AG04449 (cell line): ENCODE data around the gene SNX33.
"Not testable (repeated sequence)": the region's sequence is repeated elsewhere in the genome, so short reads cannot be mapped to it uniquely, and the experiment has no call there.

Source experiments
- CTCF ChIA-PET: fragments of 350-600 bp; formaldehyde crosslinking; extraction: SDS; loops from one replicate; lab custom pipeline; 2021; ENCODE audit warnings: antibody characterized with exemption; lab: Yijun Ruan, JAX
- POLR2A ChIA-PET: fragments of 400-600, 350-600 bp; formaldehyde crosslinking; extraction: SDS; loops from one replicate; lab custom pipeline; 2020; ENCODE audit warnings: antibody characterized with exemption, inconsistent platforms; lab: Yijun Ruan, JAX
- DNase-seq: peaks from one replicate; pipeline ENCODE4 v3.0.0-alpha.2; 2010; ENCODE audit warnings: low read depth, low spot score
- H3K4me3 ChIP-seq: 2 replicates; pipeline ENCODE4 v1.5.1; 2011; ENCODE audit warnings: low read depth, mild to moderate bottlenecking, control low read depth, low read length
- TF ChIP-seq, protein P1 (sequence below): IDR thresholded peaks from one replicate; pipeline ENCODE4 v1.5.1; 2011; ENCODE audit warnings: mild to moderate bottlenecking, moderate library complexity, low read length, control low read depth, inconsistent platforms; ENCODE audit not compliant: insufficient read depth; ENCODE audit errors: missing control alignments

The SNX33 gene

GRCh38 chr15:75631935-75632334 lies 15.8 kb upstream of the SNX33 start:
- TF ChIP-seq, protein P1, sequence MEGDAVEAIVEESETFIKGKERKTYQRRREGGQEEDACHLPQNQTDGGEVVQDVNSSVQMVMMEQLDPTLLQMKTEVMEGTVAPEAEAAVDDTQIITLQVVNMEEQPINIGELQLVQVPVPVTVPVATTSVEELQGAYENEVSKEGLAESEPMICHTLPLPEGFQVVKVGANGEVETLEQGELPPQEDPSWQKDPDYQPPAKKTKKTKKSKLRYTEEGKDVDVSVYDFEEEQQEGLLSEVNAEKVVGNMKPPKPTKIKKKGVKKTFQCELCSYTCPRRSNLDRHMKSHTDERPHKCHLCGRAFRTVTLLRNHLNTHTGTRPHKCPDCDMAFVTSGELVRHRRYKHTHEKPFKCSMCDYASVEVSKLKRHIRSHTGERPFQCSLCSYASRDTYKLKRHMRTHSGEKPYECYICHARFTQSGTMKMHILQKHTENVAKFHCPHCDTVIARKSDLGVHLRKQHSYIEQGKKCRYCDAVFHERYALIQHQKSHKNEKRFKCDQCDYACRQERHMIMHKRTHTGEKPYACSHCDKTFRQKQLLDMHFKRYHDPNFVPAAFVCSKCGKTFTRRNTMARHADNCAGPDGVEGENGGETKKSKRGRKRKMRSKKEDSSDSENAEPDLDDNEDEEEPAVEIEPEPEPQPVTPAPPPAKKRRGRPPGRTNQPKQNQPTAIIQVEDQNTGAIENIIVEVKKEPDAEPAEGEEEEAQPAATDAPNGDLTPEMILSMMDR = no peak
- H3K4me3 ChIP-seq = no peak overlapping the region
- CTCF ChIA-PET = interaction anchor here (0.7 kb wide), 1 partner anchor 54 kb away, joined by 3 read pairs; no protein-coding TSS in a partner anchor
- no peak for DNase-seq
- POLR2A ChIA-PET = no interaction called here

GRCh38 chr15:75633922-75634321 lies 13.8 kb upstream of the SNX33 start:
- ChIA-PET CTCF (interaction anchor here (1.4 kb wide), 2 partner anchors 14 to 28 kb away, joined by 3 to 4 read pairs; no protein-coding TSS in a partner anchor), POLR2A (interaction anchor here (1.2 kb wide), 1 partner anchor 13 kb away, joined by 5 read pairs; no protein-coding TSS in a partner anchor)
- DNase-seq, H3K4me3 ChIP-seq: not testable (repeated sequence)

GRCh38 chr15:75636026-75636425 lies 11.7 kb upstream of the SNX33 start:
- no peak overlapping the region for H3K4me3 ChIP-seq
- no peak for DNase-seq
- ChIA-PET CTCF (interaction anchor here (0.8 to 3.6 kb wide), 6 partner anchors 9 to 268 kb away, joined by 3 to 26 read pairs (median 5); partner anchors contain the start of genes SNUPN and SNX33), POLR2A (no interaction called here)
- TF ChIP-seq, protein P1 = no peak

- no peak overlapping the region for H3K4me3 ChIP-seq
- TF ChIP-seq, protein P1 = no peak
- DNase-seq = no peak
- CTCF ChIA-PET = interaction anchor here (1.0 to 4.1 kb wide), 18 partner anchors 9 to 269 kb away, joined by 3 to 26 read pairs (median 6); partner anchors contain the start of genes MAN2C1, SNUPN and SNX33
- POLR2A ChIA-PET = interaction anchor here (0.5 to 1.3 kb wide), 5 partner anchors 10 to 58 kb away, joined by 4 to 11 read pairs (median 4); partner anchors contain the start of genes PTPN9, SNUPN and SNX33
Measured at GRCh38 chr15:75637245-75638009, 10.3 kb upstream of the SNX33 start.

DNA sequence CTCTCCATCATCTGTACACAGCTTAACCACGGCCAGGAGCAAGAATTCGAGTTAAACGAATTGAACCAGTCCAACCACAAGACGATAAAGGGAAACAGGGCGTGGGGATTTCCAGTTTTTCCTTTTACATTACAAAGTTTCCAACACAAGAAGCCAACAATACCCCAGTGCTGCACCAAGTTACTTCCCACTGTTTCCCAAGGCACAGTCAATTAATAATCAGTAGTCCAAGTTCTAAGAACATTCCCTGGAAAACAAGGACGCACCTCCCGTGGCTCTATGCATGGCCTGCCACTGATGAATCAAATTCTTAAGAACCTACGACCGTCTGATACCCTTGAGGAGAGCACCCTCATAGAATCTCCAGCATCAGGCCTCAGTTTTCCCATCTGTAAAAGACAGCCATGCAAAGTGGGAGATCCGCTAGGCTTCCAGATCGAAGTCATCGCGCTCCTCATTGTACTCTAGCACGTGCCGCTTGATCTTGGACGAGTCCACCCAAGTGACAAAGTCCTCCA lies 8.5 kb upstream of the SNX33 start:
- POLR2A ChIA-PET = interaction anchor here (0.6 to 1.8 kb wide), 13 partner anchors 8 to 271 kb away, joined by 3 to 18 read pairs (median 5); partner anchors contain the start of genes MAN2C1, SNUPN and SNX33
- TF ChIP-seq, protein P1 = no peak
- CTCF ChIA-PET = interaction anchor here (0.8 to 4.1 kb wide), 15 partner anchors 8 to 271 kb away, joined by 3 to 26 read pairs (median 6); partner anchors contain the start of genes MAN2C1, SNUPN and SNX33
- DNase-seq = no peak
- H3K4me3 ChIP-seq = peak overlapping the region; percentile 99

DNA sequence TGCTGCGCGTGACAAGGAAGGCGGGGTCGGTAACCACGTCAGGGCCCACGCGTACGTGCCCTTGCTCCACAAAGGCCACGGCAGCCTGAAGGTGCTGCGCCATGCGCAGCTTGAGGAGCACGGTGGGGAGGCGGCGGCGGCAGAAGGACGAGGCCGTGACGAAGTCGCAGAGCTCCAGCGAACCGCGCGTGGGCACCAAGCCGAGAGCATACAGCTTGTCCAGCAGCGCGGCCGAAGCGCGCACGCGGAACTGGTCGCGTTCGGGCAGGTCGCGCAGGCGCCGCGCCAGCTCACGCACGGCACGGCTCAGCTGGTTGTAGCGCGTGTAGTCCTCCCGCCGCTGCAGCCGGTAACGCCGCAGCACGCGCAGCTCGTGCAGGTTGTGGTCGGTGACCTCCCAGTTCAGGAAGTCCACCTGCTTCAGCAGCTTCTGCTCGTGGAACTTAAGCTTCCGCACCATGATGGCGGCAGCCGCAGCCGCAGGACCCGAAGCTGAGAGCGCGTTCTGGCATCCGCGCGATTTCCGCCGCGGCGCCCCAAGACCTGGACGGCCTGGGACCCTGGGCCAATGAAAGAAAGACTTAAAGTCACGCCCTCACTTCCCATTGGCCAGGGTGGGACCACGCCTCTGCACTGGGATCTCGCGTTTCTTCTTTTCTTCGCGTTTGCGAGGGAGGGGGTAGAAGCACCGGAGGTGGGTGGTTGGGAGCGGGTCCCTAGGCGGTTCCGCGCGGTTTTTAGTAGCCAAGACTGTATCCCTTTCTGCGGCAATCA lies 7.8 kb upstream of the SNX33 start, which contains the start of gene IMP3:
Gene IMP3, minus strand, starts transcription at position 516 of the 774 bp plus-strand sequence. Its CDS starts 56 bp downstream, at position 460.
- H3K4me3 ChIP-seq = peak within 1 kb of the TSS; percentile 99
- ChIA-PET POLR2A (interaction anchor here (0.6 to 1.8 kb wide), 10 partner anchors 8 to 272 kb away, joined by 3 to 18 read pairs (median 7); partner anchors contain the start of genes MAN2C1, SNUPN and SNX33), CTCF (interaction anchor here (0.8 to 4.1 kb wide), 10 partner anchors 7 to 272 kb away, joined by 3 to 25 read pairs (median 8); partner anchors contain the start of genes MAN2C1, SNUPN and SNX33)
- no peak for DNase-seq
- TF ChIP-seq, protein P1 = no peak
